HG03196 (cell line): Measurements from ENCODE around the gene SOS2.
"Not testable (repeated sequence)": the region's sequence is repeated elsewhere in the genome, so short reads cannot be mapped to it uniquely, and the experiment has no call there.

Source experiments
- ATAC-seq: cut with Tn5 transposase; IDR thresholded peaks from one replicate; pipeline ENCODE4 v1.9.1; 2021; ENCODE audit not compliant: unreplicated experiment

Gene SOS2

GRCh38 chr14:50086321-50086711, 145.1 kb downstream of the SOS2 start:
- no peak for ATAC-seq

DNA sequence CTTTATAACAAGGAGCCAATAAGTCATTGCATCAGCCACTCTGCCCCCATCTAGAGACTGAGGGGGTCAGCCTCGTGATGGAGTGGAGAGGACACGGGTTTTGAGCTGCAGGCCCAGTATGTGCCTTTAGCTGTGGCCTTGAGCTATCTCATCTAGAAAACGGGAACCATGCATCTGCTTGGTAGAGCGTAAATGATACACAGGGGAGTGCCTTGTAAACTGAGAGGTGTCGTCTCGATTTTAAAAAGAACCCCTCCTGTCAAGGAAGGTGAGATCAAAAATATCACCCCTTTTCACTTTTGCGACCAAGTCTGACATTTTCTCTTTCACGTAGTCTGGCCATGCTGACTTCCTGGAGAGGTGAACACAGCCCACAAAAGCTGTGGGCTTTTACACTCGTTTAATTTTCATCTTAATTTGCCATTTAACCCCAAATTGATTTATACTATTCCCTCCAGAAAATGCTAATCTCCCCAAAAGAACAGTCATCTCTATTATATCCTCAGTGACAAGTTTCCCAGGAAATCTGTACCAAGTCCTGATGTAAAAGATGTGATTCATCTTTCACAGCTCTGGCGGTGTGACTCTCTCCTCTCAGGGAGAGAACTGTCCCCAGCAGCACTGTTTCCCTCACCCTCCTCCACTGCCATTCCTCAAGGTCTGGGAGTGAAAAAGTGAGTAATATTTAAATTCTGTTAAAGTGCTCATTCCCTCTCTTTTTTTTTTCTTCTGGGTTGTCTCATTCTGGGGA, 145.6 kb downstream of the SOS2 start:
- ATAC-seq: peak; percentile 44

GRCh38 chr14:50084666-50085065, 146.7 kb downstream of the SOS2 start:
- no peak for ATAC-seq

DNA sequence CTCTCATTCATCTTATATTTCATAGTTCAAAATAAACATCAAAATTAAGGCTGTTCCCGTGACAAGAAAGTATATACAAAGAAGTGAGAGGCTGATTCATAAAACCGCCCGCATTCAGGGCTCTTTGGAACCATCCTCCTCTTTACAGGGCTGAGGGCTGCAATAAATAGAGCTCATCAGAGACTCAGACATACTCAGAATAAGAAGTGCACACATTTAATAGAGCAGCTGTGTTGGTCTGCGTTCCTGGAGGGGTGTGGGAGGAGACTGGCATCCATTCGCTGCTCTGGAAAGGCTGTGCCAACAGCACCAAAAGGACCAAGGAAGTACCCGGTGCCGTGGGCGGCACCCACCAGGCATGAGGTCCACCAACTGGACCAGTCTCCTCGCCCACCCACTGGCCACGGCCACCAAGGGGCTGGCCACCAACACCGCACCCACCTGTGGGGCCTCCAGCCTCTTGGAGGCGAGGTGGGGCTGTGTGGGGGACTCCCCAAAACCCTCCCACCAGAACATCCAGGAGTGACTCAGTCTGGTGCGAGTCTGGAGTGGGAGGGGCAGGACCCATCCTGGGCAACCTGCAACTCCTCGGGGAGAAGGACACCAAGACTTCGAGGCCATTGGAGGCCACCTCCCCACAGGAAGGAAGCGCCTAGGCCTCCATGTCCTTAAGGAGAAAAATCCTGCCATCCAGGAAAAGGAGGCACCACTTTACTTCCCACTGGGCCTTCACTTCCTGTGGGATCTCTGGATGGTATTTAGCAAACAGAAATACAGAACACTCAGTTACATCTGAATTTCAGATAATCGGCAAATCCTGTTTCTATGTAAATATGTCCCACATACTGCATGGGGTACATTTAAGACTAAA, 147.7 kb downstream of the SOS2 start:
- peak; percentile 27 for ATAC-seq

- ATAC-seq: peak; percentile 56
These were observed 148.5 kb downstream of the SOS2 start for GRCh38 chr14:50082784-50083466.

- ATAC-seq: no peak
These were observed 149.1 kb downstream of the SOS2 start for GRCh38 chr14:50082308-50082742.

DNA sequence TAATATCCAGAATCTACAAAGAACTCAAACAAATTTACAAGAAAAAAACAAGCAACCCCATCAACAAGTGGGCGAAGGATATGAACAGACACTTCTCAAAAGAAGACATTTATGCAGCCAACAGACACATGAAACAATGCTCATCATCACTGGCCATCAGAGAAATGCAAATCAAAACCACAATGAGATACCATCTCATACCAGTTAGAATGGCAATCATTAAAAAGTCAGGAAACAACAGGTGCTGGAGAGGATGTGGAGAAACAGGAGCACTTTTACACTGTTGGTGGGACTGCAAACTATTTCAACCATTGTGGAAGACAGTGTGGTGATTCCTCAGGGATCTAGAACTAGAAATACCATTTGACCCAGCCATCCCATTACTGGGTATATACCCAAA, 152.3 kb downstream of the SOS2 start:
- ATAC-seq: not testable (repeated sequence)

DNA sequence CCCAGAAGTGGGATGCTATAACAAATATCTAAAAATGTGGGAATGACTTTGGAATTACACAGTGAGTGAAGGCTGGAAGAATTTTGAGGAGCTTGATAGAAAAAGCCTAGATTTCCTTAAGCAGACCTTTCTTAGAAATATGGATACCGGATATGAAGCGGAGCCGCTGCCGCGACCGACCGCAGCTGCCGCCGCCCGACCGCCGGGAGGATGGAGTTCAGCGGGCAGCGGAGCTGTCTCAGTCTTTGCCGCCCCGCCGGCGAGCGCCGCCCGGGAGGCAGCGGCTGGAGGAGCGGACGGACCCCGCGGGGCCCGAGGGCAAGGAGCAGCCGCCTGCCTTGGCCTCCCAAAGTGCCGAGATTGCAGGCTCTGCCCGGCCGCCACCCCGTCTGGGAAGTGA, 157.7 kb downstream of the SOS2 start:
- ATAC-seq: not testable (repeated sequence)

DNA sequence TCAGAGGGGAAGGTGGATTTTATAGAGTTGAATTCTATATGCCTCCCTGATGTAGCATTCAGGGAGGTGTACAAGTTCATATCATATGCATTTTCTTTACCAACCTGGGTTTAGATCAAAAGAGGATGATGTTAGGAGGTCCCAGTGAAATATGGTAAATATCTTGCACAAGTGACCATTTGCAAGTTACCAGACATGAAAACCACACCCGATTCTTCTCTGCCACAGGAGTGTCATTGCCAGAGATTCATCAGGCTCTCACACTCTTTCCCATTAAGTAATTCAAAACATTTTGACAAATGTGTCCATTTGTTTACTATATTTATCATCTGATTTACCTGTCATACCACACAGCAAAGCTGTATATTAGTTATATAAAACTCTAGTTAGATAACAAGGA, 159.0 kb downstream of the SOS2 start:
- no peak for ATAC-seq

- no peak for ATAC-seq
These were observed 160.4 kb downstream of the SOS2 start for GRCh38 chr14:50070840-50071548.

GRCh38 chr14:50070230-50070629, 161.1 kb downstream of the SOS2 start:
- ATAC-seq: no peak

GRCh38 chr14:50069325-50069724, 162.1 kb downstream of the SOS2 start:
- ATAC-seq: no peak

- ATAC-seq: no peak
These were observed 162.9 kb downstream of the SOS2 start for GRCh38 chr14:50068496-50068895.

GRCh38 chr14:50067723-50068495, 163.5 kb downstream of the SOS2 start:
- no peak for ATAC-seq
